Measurements from ENCODE around the gene LMO7. TPM values are rescaled to one million over a fixed set of nuclear protein-coding genes. Genes with fewer than 3 reads are reported as not detected.

The LMO7 gene
- total and polyA plus RNA-seq, 2 of the 4 experiments (the other 2 are of a cell fraction) = 266 to 367 TPM

- DNase-seq (no peak), ATAC-seq (ENCODE audit: low read depth) (no peak)
- H4K91ac ChIP-seq (ENCODE audit: insufficient read depth, low read depth, low read length) = no peak overlapping the region
- intact Hi-C loops (cut with micrococcal nuclease) (no loop called here), in situ Hi-C loops (cut with MboI; ENCODE audit: low sequenced_read_pairs) (loop anchor here (25.0 kb wide), 1 partner anchor 241 kb away; no protein-coding TSS in a partner anchor), dilution Hi-C loops (cut with HindIII; ENCODE audit: low sequenced_read_pairs, unreplicated experiment) (no loop called here)
- H3K9ac ChIP-seq (ENCODE audit: low read depth, low read length) = no peak overlapping the region; the same call in 1 of the 2 replicates
- no peak overlapping the region for H3K18ac ChIP-seq (ENCODE audit: low read depth, low read length)
- H4K8ac ChIP-seq (ENCODE audit: low read depth in 2 of 2, low read length in 2 of 2) = peak overlapping the region; percentile 41 to 58; a peak in 2 of 4 replicates
- H3K4me3 ChIP-seq (ENCODE audit: insufficient read depth, low read depth, low read length) = no peak overlapping the region
- no peak overlapping the region; the same call in 2 of the 3 replicates for H2BK15ac ChIP-seq (ENCODE audit: low read depth, low read length)
- H3K9me3 ChIP-seq (ENCODE audit: control insufficient read depth, insufficient read depth, low read length) = no peaks in the 10 kb centered on the region
- no peak overlapping the region for H2AK5ac ChIP-seq (ENCODE audit: low read depth, low read length)
- BruUV-seq (replicated peaks) = no TSS peak
- peaks cover 35% of the 10 kb centered on the region; the same call in 1 of the 2 replicates for H4K20me1 ChIP-seq (ENCODE audit: insufficient read depth, low read length)
- H3K27me3 ChIP-seq (ENCODE audit: control insufficient read depth, insufficient read depth, low read length) = no peaks in the 10 kb centered on the region
- H2AK9ac ChIP-seq (replicated peaks; ENCODE audit: low read depth, low read length, poor library complexity) = peak overlapping the region; percentile 44
- TF ChIP-seq POLR2A (IDR thresholded peaks at IDR 0.05; ENCODE audit: low read depth, low read length) (no peak), SMC3 (IDR thresholded peaks at IDR 0.05; ENCODE audit: low read depth, low read length) (no peak), FOS (IDR thresholded peaks at IDR 0.05; ENCODE audit: low read depth, low read length) (no peak), CHD1 (IDR thresholded peaks at IDR 0.05; ENCODE audit: low read depth, low read length) (no peak), BHLHE40 (IDR thresholded peaks at IDR 0.05; ENCODE audit: low read depth, low read length) (no peak), RAD21 (IDR thresholded peaks at IDR 0.05; ENCODE audit: low read length) (no peak), CEBPB (IDR thresholded peaks at IDR 0.05; ENCODE audit: low read depth, low read length) (no peak), NFE2L2 (IDR thresholded peaks at IDR 0.05; ENCODE audit: low read depth, low read length) (no peak), RCOR1 (IDR thresholded peaks at IDR 0.05; ENCODE audit: insufficient replicate concordance, low read length) (no peak), CTCF (conservative IDR thresholded peaks at IDR 0.05; ENCODE audit: low read depth, low read length) (no peak), MXI1 (IDR thresholded peaks at IDR 0.05; ENCODE audit: borderline replicate concordance, low read depth, low read length) (no peak), ELK1 (IDR thresholded peaks at IDR 0.05; ENCODE audit: borderline replicate concordance, low read depth, low read length) (no peak), MAZ (IDR thresholded peaks at IDR 0.05; ENCODE audit: borderline replicate concordance, low read depth, low read length) (no peak), RFX5 (IDR thresholded peaks at IDR 0.05; ENCODE audit: low read depth, low read length) (no peak), MAFK (IDR thresholded peaks at IDR 0.05; ENCODE audit: low read depth, low read length) (no peak)
- TF ChIP-seq, protein P1, sequence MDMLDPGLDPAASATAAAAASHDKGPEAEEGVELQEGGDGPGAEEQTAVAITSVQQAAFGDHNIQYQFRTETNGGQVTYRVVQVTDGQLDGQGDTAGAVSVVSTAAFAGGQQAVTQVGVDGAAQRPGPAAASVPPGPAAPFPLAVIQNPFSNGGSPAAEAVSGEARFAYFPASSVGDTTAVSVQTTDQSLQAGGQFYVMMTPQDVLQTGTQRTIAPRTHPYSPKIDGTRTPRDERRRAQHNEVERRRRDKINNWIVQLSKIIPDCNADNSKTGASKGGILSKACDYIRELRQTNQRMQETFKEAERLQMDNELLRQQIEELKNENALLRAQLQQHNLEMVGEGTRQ (IDR thresholded peaks at IDR 0.05; ENCODE audit: low read depth, low read length) = no peak
- H3K4me2 ChIP-seq (ENCODE audit: low read depth, low read length) = no peak overlapping the region
- peak overlapping the region; percentile 46 for H2BK5ac ChIP-seq (ENCODE audit: low read depth, low read length, poor library complexity, severe bottlenecking)
- ChIA-PET CTCF (interaction anchor here (0.9 kb wide), 1 partner anchor 108 kb away, joined by 3 read pairs; no protein-coding TSS in a partner anchor), POLR2A (ENCODE audit: unreplicated experiment) (no interaction called here)
- H3K14ac ChIP-seq (replicated peaks; ENCODE audit: low read depth, low read length) = peak overlapping the region; percentile 10; the same call in 1 of the 2 replicates
- peaks cover 22% of the 10 kb centered on the region for H3K36me3 ChIP-seq (ENCODE audit: control insufficient read depth, insufficient read depth, low read length)
- H3K23ac ChIP-seq (ENCODE audit: low read depth, low read length) = 0 out of 2 replicates have a peak overlapping the region, but pooled peaks have one; percentile 28
- H4K5ac ChIP-seq (ENCODE audit: low read depth, low read length) = peak overlapping the region; percentile 9; the same call in 1 of the 2 replicates
- H3K56ac ChIP-seq (ENCODE audit: extremely low read depth, insufficient read depth, low read length) = no peak overlapping the region; the same call in 1 of the 2 replicates
- H2BK120ac ChIP-seq (ENCODE audit: low read depth, low read length) = no peak overlapping the region; the same call in 1 of the 2 replicates
- 17% methylated on average over 1 of the region's 1 CpG; no CpG with 5 or more reads in 1 of the 2 experiments for WGBS, 2 experiments (ENCODE audit: extremely low coverage in 2 of 2, insufficient read length in 1 of 2)
- no peak overlapping the region for H3K4ac ChIP-seq (ENCODE audit: low read depth, low read length)
- H3K9me1 ChIP-seq (ENCODE audit: insufficient read depth, low read length) = peaks cover 10% of the 10 kb centered on the region; the same call in 1 of the 2 replicates
- no peak overlapping the region for H2AFZ ChIP-seq (replicated peaks; ENCODE audit: low read length, poor library complexity)
- peaks cover 39 to 70% of the 10 kb centered on the region in 2 experiments; a peak in 3 of 4 replicates for H3K79me1 ChIP-seq (ENCODE audit: low read depth in 1 of 2, low read length in 2 of 2)
- peaks cover 10% of the 10 kb centered on the region for H3K4me1 ChIP-seq (ENCODE audit: control insufficient read depth, insufficient read depth, low read length)
- H3K27ac ChIP-seq (ENCODE audit: insufficient read depth, low read length) = peak overlapping the region; percentile 68; the same call in 1 of the 2 replicates
- H2BK20ac ChIP-seq (ENCODE audit: low read depth, low read length) = no peak overlapping the region
Measured at GRCh38 chr13:75803164-75803611, 167.1 kb downstream of the LMO7 start.
